ENCODE results near the gene BTBD7. TPM values are rescaled to one million over a fixed set of nuclear protein-coding genes. Genes with fewer than 3 reads are reported as not detected.

Gene BTBD7
- total and polyA plus RNA-seq, 2 experiments from 2014 or later: 24.4 to 32.8 TPM

DNA sequence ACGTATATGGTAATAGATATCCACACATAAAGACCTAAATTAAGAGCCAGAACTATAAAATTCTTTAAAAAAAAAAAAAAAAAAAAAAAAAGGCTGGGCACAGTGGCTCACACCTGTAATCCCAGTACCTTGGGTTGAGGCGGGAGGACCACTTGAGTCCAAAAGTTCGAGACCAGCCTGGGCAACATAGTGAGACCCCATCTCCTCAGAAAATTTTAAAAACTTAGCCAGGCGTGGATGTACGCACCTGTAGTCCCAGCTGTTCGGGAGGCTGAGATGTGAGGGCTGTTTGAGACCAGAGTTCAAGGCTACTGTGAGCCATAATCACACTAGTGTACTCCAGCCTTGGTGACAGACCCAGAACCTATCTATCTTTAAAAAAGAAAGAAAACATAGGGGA is 4.3 kb downstream of the BTBD7 start (continued):
- TF ChIP-seq, protein P1, sequence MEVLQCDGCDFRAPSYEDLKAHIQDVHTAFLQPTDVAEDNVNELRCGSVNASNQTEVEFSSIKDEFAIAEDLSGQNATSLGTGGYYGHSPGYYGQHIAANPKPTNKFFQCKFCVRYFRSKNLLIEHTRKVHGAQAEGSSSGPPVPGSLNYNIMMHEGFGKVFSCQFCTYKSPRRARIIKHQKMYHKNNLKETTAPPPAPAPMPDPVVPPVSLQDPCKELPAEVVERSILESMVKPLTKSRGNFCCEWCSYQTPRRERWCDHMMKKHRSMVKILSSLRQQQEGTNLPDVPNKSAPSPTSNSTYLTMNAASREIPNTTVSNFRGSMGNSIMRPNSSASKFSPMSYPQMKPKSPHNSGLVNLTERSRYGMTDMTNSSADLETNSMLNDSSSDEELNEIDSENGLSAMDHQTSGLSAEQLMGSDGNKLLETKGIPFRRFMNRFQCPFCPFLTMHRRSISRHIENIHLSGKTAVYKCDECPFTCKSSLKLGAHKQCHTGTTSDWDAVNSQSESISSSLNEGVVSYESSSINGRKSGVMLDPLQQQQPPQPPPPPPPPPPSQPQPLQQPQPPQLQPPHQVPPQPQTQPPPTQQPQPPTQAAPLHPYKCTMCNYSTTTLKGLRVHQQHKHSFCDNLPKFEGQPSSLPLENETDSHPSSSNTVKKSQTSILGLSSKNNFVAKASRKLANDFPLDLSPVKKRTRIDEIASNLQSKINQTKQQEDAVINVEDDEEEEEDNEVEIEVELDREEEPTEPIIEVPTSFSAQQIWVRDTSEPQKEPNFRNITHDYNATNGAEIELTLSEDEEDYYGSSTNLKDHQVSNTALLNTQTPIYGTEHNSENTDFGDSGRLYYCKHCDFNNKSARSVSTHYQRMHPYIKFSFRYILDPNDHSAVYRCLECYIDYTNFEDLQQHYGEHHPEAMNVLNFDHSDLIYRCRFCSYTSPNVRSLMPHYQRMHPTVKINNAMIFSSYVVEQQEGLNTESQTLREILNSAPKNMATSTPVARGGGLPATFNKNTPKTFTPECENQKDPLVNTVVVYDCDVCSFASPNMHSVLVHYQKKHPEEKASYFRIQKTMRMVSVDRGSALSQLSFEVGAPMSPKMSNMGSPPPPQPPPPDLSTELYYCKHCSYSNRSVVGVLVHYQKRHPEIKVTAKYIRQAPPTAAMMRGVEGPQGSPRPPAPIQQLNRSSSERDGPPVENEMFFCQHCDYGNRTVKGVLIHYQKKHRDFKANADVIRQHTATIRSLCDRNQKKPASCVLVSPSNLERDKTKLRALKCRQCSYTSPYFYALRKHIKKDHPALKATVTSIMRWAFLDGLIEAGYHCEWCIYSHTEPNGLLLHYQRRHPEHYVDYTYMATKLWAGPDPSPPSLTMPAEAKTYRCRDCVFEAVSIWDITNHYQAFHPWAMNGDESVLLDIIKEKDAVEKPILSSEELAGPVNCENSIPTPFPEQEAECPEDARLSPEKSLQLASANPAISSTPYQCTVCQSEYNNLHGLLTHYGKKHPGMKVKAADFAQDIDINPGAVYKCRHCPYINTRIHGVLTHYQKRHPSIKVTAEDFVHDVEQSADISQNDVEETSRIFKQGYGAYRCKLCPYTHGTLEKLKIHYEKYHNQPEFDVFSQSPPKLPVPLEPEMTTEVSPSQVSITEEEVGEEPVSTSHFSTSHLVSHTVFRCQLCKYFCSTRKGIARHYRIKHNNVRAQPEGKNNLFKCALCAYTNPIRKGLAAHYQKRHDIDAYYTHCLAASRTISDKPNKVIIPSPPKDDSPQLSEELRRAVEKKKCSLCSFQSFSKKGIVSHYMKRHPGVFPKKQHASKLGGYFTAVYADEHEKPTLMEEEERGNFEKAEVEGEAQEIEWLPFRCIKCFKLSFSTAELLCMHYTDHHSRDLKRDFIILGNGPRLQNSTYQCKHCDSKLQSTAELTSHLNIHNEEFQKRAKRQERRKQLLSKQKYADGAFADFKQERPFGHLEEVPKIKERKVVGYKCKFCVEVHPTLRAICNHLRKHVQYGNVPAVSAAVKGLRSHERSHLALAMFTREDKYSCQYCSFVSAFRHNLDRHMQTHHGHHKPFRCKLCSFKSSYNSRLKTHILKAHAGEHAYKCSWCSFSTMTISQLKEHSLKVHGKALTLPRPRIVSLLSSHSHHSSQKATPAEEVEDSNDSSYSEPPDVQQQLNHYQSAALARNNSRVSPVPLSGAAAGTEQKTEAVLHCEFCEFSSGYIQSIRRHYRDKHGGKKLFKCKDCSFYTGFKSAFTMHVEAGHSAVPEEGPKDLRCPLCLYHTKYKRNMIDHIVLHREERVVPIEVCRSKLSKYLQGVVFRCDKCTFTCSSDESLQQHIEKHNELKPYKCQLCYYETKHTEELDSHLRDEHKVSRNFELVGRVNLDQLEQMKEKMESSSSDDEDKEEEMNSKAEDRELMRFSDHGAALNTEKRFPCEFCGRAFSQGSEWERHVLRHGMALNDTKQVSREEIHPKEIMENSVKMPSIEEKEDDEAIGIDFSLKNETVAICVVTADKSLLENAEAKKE (CRISPR knock-in tag; IDR thresholded peaks at IDR 0.05): no peak
- TF ChIP-seq ZNF331 (CRISPR knock-in tag; IDR thresholded peaks at IDR 0.05; ENCODE audit: low read depth) (no peak), ZNF114 (CRISPR knock-in tag; IDR thresholded peaks at IDR 0.05) (no peak)

DNA sequence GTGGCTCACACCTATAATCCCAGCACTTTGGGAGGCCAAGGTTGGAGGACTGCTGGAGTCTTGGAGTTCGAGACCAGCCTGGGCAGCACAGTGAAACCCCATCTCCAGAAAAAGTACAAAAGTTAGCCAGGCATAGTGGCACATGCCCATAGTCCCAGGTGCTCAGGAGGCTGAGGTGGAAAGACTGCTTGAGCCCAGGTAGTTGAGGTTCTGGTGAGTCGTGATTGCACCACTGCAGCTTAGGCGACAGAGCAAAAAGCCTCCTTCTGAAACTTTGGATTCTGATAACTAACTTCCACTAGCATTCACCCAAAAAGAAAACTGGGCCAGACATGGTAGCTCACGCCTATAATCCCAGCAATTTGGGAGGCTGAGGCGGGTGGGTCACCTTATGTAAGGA is 6.6 kb downstream of the BTBD7 start:
- peaks cover 15% of the 10 kb centered on the region for H3K4me1 Mint-ChIP-seq
- Histone ChIP-seq H3K4me2 (no peak overlapping the region), H3K4me3 (no peak overlapping the region), H3K27ac (ENCODE audit: low read depth) (no peak overlapping the region), H3K36me3 (ENCODE audit: insufficient read depth) (no peaks in the 10 kb centered on the region; the same call in 1 of the 2 replicates), H3K4me1 (ENCODE audit: insufficient read depth) (peaks cover 13% of the 10 kb centered on the region; the same call in 1 of the 2 replicates), H3K9me2 (ENCODE audit: insufficient read depth) (no peaks in the 10 kb centered on the region), H2AFZ (no peak overlapping the region), H3K27me3 (ENCODE audit: insufficient read depth) (no peaks in the 10 kb centered on the region), H3F3A (replicated peaks; ENCODE audit: low read depth) (no peaks in the 10 kb centered on the region), H3K79me2 (replicated peaks; ENCODE audit: insufficient read depth) (peaks cover 100% of the 10 kb centered on the region), H4K20me1 (replicated peaks; ENCODE audit: insufficient read depth) (peaks cover 39% of the 10 kb centered on the region)
- H3K27ac Mint-ChIP-seq: no peak overlapping the region
- no peaks in the 10 kb centered on the region; the same call in 2 of the 3 replicates for H3K36me3 Mint-ChIP-seq (ENCODE audit: low read depth)
- H3K4me3 Mint-ChIP-seq: no peak overlapping the region
- ATAC-seq (no peak), DNase-seq (ENCODE audit: low spot score) (no peak)
- no peaks in the 10 kb centered on the region for H3K27me3 Mint-ChIP-seq (ENCODE audit: insufficient read depth, low read depth, poor library complexity)
- no peaks in the 10 kb centered on the region for H3K9me3 Mint-ChIP-seq
- no peak for TF ChIP-seq EZH2phosphoT487 (IDR thresholded peaks at IDR 0.05; ENCODE audit: unreplicated experiment)
- no peak for TF ChIP-seq JUNB (IDR thresholded peaks at IDR 0.05; ENCODE audit: unreplicated experiment)
- no peak for TF ChIP-seq NANOG (IDR thresholded peaks at IDR 0.05; ENCODE audit: borderline replicate concordance)
- no peak for TF ChIP-seq ZNF331 (CRISPR knock-in tag; IDR thresholded peaks at IDR 0.05; ENCODE audit: low read depth)
- TF ChIP-seq STAT1 (IDR thresholded peaks at IDR 0.05; ENCODE audit: unreplicated experiment): no peak
- TF ChIP-seq CTCF (conservative IDR thresholded peaks at IDR 0.05; ENCODE audit: low read depth in 2 of 2): no peak
- TF ChIP-seq POLR2AphosphoS5 (IDR thresholded peaks at IDR 0.05; ENCODE audit: low read depth): no peak
- no peak for TF ChIP-seq CREB1 (CRISPR knock-in tag; IDR thresholded peaks at IDR 0.05; ENCODE audit: low read depth)
- TF ChIP-seq EZH2 (IDR thresholded peaks at IDR 0.05; ENCODE audit: low read depth, unreplicated experiment): no peak
- TF ChIP-seq, protein P2, sequence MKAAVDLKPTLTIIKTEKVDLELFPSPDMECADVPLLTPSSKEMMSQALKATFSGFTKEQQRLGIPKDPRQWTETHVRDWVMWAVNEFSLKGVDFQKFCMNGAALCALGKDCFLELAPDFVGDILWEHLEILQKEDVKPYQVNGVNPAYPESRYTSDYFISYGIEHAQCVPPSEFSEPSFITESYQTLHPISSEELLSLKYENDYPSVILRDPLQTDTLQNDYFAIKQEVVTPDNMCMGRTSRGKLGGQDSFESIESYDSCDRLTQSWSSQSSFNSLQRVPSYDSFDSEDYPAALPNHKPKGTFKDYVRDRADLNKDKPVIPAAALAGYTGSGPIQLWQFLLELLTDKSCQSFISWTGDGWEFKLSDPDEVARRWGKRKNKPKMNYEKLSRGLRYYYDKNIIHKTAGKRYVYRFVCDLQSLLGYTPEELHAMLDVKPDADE (IDR thresholded peaks at IDR 0.05): no peak
- TF ChIP-seq ZNF114 (CRISPR knock-in tag; IDR thresholded peaks at IDR 0.05): no peak
- TF ChIP-seq, protein P3, sequence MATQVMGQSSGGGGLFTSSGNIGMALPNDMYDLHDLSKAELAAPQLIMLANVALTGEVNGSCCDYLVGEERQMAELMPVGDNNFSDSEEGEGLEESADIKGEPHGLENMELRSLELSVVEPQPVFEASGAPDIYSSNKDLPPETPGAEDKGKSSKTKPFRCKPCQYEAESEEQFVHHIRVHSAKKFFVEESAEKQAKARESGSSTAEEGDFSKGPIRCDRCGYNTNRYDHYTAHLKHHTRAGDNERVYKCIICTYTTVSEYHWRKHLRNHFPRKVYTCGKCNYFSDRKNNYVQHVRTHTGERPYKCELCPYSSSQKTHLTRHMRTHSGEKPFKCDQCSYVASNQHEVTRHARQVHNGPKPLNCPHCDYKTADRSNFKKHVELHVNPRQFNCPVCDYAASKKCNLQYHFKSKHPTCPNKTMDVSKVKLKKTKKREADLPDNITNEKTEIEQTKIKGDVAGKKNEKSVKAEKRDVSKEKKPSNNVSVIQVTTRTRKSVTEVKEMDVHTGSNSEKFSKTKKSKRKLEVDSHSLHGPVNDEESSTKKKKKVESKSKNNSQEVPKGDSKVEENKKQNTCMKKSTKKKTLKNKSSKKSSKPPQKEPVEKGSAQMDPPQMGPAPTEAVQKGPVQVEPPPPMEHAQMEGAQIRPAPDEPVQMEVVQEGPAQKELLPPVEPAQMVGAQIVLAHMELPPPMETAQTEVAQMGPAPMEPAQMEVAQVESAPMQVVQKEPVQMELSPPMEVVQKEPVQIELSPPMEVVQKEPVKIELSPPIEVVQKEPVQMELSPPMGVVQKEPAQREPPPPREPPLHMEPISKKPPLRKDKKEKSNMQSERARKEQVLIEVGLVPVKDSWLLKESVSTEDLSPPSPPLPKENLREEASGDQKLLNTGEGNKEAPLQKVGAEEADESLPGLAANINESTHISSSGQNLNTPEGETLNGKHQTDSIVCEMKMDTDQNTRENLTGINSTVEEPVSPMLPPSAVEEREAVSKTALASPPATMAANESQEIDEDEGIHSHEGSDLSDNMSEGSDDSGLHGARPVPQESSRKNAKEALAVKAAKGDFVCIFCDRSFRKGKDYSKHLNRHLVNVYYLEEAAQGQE (IDR thresholded peaks at IDR 0.05; ENCODE audit: unreplicated experiment): no peak

Data from GM23338 (cell line).